Amniotic stem cell (primary cell): ENCODE results near the gene CHST3.
"Not testable (repeated sequence)": the region's sequence is repeated elsewhere in the genome, so short reads cannot be mapped to it uniquely, and the experiment has no call there.

Experiments used
- DNase-seq: peaks from one replicate; lab custom pipeline; 2025; lab: John Stamatoyannopoulos, UW

CHST3 gene

DNA sequence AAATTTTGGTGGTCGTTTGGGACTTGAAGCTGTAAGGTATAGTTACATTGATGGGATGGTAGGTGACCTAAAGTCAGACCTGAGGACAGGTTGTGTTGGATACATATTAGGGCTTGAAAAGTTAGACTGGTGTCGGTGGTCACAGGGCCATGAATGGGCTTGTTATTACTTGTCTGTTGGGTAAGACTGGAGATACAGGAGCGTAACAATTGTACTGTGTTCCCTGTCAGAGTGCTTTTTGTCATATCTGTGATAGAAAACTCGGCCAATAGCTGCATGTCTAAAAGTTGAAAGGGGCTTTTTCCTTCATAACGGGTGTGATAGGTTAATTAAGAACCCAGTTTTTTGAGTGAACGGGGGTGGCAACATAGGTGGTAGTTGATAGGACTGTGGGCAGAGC is 13.5 kb upstream of the CHST3 start:
- DNase-seq, result no peak

DNA sequence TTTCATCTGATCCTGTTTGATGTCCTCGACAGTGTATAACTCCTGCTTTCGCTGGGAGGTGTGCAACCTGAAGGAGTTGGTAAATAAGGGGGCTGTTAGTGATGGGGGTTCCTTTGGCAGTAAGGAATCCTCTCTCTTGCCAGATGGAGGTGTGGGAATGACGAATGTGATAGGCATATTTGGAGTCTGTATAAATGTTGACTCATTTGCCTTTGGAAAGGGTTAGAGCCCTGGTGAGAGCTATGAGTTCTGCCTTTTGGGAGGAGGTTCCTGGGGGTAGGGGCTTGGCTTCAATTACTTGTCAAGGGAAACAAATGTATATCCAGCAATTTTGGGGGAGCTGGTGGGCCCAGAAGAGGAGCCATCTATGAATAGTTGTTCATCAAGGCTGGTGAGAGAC is 11.4 kb upstream of the CHST3 start:
- no peak for DNase-seq

- no peak for DNase-seq
These were observed 6.5 kb upstream of the CHST3 start for GRCh38 chr10:71957546-71958275.

DNA sequence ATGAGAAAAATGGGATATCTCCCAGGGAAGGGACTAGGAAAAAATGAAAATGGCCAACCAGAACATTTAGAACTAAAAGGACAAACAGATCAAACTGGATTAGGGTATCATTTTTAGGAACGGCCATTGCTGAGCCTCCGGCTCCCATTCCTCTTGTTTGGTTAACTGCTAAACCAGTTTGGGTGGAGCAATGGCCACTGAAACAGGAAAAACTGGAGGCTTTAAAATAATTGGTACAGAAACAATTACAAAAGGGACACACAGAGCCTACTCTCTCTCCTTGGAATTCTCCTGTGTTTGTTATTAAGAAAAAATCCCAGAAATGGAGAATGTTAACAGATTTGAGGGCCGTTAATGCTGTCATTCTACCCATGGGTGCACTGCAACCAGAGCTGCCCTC is 4.7 kb upstream of the CHST3 start:
- DNase-seq, result no peak

DNA sequence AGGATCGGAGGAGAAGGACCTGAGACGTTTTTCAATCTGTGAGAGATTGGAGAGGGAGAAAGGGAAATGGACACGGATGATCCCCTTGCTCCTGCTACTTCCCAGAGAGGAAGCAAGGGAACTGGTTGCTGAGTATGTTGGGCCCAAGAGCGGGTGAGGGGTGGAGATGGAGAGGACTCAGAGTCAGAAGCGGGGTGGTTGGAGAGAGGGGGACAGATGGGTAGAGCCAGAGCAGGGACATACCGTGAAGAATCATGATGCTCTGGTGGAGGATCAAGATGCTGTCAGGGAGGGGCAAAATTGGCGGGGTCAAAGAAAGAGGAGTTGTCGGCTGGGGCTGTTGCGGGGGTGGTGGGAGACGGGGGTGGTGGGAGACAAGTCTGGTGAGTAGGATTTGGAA is 2.4 kb upstream of the CHST3 start:
- DNase-seq, result no peak

DNA sequence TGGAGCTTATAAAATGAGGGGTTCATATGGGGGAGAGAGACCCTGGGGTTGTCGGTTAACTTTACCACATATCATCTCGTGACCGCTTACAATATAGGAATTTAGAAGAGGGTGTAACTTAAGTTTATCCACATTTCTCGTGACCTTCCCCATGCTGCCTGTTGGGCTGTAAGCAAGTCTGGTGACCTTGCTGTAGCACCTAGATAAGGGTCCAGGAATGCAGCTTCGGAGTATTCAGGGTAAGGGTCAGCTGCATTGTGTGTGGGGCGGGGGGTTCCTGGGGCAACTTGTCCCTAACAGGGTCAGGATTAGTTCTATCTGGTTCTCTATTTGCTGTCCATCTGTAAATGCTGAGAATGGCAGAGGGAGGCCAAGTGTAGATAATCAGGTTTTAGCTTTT is 1.3 kb upstream of the CHST3 start:
- no peak for DNase-seq

DNA sequence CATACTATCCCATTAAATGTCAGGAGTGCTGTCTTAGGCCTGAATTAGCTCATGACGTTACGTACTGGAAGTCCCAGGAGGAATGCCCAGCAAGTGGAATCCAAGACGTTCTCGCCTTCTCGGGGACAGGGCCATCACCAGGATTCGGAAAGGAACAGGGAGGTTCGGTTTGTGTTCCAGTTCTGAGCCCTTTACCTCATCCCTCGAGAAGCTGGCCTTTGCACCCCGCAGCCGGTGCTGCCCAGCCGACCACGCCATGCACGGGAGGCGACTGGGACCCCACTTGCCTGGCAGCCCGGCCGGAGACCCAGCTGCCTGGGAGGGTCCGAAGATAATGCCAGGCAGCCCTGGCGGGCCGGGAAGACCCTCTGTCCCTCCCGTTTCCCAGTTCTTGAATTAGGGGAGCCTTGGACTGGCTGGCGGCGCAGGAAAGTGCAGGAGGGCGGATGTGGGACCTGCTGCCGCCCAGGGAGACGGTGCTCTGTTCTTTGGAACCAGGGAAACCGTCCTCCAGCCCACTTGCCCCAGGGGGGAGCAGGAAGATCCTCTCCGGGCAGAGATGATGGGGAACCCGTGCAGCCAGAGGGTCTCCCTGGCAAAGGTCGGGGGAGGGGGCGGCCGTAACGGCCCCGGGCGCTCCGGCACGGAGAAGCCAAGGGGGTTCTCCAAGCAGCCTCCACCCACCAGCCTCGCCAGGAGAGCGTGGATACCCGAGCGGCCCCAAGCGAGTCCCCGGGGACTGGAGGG is 671 bp upstream of the CHST3 start:
- no peak for DNase-seq

- DNase-seq, result peak; percentile 50
These were observed 734 bp downstream of the CHST3 start for GRCh38 chr10:71964743-71965515.

GRCh38 chr10:71965623-71966022 is 1.4 kb downstream of the CHST3 start:
- no peak for DNase-seq

GRCh38 chr10:71966046-71967004 is 2.1 kb downstream of the CHST3 start:
- DNase-seq, result no peak

DNA sequence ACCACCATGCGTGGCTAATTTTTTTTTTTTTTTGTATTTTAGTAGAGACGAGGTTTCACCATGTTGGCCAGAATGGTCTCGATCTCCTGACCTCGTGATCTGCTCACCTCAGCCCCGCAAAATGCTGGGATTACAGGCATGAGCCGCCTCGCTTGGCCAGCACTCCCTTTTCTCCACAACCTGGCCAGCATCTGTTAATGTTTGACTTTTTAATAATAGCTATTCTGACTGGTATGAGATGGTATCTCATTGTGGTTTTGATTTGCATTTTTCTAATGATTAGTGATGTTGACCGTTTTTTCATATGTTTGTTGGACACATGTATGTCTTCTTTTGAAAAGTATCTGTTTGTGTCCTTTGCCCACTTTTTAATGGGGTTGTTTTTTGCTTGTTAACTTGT is 3.8 kb downstream of the CHST3 start:
- DNase-seq, result not testable (repeated sequence)

DNA sequence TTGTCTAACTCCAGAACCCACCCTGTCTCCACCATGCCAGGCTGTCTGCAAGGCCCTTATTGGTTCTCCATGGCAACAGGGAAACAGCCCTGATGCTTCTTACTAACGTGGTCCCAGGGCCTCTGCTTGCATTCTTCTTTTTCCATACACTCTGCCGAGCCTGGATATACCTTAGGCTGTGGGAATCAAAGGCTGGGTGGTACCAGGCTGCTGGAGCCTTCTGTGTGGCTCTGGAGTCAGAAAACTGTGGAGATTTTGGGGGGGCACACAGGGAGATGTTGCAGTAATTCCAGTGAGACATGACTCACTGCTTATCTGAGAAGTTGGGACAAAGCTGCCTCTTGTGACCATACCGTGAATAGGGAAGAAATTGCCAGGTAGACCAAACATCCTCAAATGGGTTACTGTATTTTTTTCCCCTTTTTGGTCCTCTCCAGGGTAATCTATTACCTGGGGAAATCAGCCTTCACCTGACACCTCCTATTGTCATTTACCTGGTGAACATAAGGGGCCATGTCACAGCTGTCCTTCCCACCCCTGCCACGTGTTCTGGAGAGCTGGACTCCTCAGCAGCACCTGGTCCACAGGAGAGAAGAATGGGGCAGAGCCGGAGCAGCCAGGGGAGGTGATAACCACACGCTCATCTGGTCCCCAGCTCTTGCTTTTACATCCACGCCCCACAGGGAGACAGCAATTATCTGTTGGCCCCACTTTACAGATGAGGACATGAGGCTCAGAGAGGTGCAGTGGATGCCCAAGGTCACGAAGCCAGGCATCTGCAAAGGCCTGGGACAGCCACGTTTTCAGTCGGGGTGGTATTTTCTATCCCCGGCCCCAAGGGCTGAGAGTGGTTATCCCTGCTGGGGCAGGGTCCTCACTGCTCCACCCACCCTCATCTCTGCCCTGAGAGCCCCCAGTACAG is 4.6 kb downstream of the CHST3 start:
- no peak for DNase-seq

GRCh38 chr10:71969929-71970328 is 5.7 kb downstream of the CHST3 start:
- DNase-seq, result no peak

DNA sequence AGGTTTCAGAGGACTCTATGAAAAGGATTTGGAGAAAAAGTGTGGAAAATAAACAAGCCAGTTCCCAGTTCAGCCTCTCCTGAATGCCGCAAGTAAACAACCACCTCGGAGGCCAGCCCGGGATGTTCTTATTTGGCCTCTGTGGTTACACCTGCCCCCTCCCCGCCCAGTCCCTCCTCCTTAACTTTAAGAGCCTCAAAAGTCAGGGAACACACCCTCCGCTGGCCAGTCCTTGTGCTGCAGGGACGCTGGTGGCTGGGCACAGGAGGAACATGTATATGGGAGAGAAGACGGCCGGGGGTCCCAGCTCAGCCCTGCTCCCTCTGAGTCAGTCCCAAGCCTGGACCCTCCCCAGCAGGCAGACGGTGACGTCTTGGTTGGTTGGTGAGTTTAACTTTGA is 6.1 kb downstream of the CHST3 start:
- no peak for DNase-seq

- no peak for DNase-seq
These were observed 6.7 kb downstream of the CHST3 start for GRCh38 chr10:71970869-71971268.

DNA sequence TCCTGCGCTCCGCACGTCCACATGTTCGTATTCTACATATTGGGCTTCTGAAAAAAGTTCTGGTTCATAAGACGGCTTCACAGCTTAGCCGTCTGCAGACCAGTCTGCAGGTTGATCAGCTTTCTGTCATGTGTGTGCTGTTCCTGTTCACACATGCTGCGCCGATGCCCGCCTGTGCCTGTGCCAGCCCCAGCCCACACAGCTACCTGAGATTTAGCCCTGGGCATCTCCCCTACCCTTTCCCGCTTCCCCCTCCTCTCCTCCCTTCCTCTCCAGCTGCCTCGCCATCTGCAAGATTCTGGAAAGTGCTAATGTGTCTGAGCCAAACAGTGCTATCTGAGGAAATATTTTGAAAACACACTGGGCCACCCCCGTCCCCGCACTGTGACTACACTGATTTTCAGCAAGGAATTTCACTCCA is 7.1 kb downstream of the CHST3 start:
- no peak for DNase-seq

GRCh38 chr10:71971769-71972555 is 7.8 kb downstream of the CHST3 start:
- no peak for DNase-seq

- DNase-seq, result no peak
These were observed 8.8 kb downstream of the CHST3 start for GRCh38 chr10:71972746-71973695.
